GM21825 (cell line): ENCODE data around the gene SLX9.

ENCODE experiments used
- ATAC-seq: cut with Tn5 transposase; IDR thresholded peaks from one replicate; pipeline ENCODE4 v1.9.1; 2021; ENCODE audit warnings: mild to moderate bottlenecking, moderate library complexity; ENCODE audit not compliant: unreplicated experiment

Gene SLX9

GRCh38 chr21:44929242-44929798 is 10.5 kb upstream of the SLX9 start:
- ATAC-seq, result no peak

- ATAC-seq, result no peak
These were observed 9.9 kb upstream of the SLX9 start for GRCh38 chr21:44929799-44930542.

GRCh38 chr21:44930543-44930981 is 9.3 kb upstream of the SLX9 start:
- no peak for ATAC-seq

GRCh38 chr21:44931137-44931500 is 8.7 kb upstream of the SLX9 start:
- no peak for ATAC-seq

- no peak for ATAC-seq
These were observed 8.1 kb upstream of the SLX9 start for GRCh38 chr21:44931501-44932407.

- ATAC-seq, result no peak
These were observed 7.2 kb upstream of the SLX9 start for GRCh38 chr21:44932408-44933181.

GRCh38 chr21:44933199-44933917 is 6.5 kb upstream of the SLX9 start:
- ATAC-seq, result no peak

GRCh38 chr21:44933918-44934260 is 5.9 kb upstream of the SLX9 start:
- ATAC-seq, result no peak

GRCh38 chr21:44934276-44934675 is 5.6 kb upstream of the SLX9 start:
- no peak for ATAC-seq

- no peak for ATAC-seq
These were observed 4.9 kb upstream of the SLX9 start for GRCh38 chr21:44934797-44935532.

- ATAC-seq, result no peak
These were observed 4.3 kb upstream of the SLX9 start for GRCh38 chr21:44935533-44935927.

GRCh38 chr21:44938772-44939531 is 877 bp upstream of the SLX9 start:
- ATAC-seq, result no peak

GRCh38 chr21:44940116-44940631 is 345 bp downstream of the SLX9 start:
- peak; percentile 25 for ATAC-seq

- no peak for ATAC-seq
These were observed 1.7 kb downstream of the SLX9 start for GRCh38 chr21:44941567-44941966.

- ATAC-seq, result no peak
These were observed 2.7 kb downstream of the SLX9 start for GRCh38 chr21:44942566-44942965.

- no peak for ATAC-seq
These were observed 3.3 kb downstream of the SLX9 start for GRCh38 chr21:44943005-44943685.

GRCh38 chr21:44943686-44944550 is 4.1 kb downstream of the SLX9 start:
- ATAC-seq, result no peak
